Loucy (cell line): ENCODE results near the gene REM1.
"Not testable (repeated sequence)": the region's sequence is repeated elsewhere in the genome, so short reads cannot be mapped to it uniquely, and the experiment has no call there.

Experiments used
- H2AFZ ChIP-seq: fragments of 200-600 bp; sonication (generic); 2 replicates; pipeline ENCODE4 v1.6.0; 2016; ENCODE audit warnings: antibody characterized with exemption, mild to moderate bottlenecking, low read length, moderate library complexity
- H3F3A ChIP-seq: fragments of 200-600 bp; 2 replicates; pipeline ENCODE4 v1.6.0; 2016; ENCODE audit warnings: antibody characterized with exemption, low read depth, mild to moderate bottlenecking
- H3K27me3 ChIP-seq: fragments of 200-600 bp; sonication (generic); 2 replicates; pipeline ENCODE4 v1.6.1; 2014; ENCODE audit warnings: low read length, mild to moderate bottlenecking; ENCODE audit not compliant: insufficient read depth, poor library complexity, severe bottlenecking
- H3K36me3 ChIP-seq: fragments of 200-600 bp; sonication (generic); 2 replicates; pipeline ENCODE4 v1.6.1; 2016; ENCODE audit warnings: low read length; ENCODE audit not compliant: insufficient read depth
- H3K4me1 ChIP-seq: fragments of 200-600 bp; sonication (generic); 2 replicates; pipeline ENCODE4 v1.5.1; 2014; ENCODE audit warnings: low read length, mild to moderate bottlenecking; ENCODE audit not compliant: insufficient read depth, poor library complexity, severe bottlenecking
- H3K4me2 ChIP-seq: fragments of 200-600 bp; sonication (generic); 2 replicates; pipeline ENCODE4 v1.6.0; 2014; ENCODE audit warnings: antibody characterized with exemption, low read length, low read depth, mild to moderate bottlenecking; ENCODE audit not compliant: poor library complexity, severe bottlenecking
- H3K4me3 ChIP-seq: fragments of 200-600 bp; sonication (generic); 2 replicates; pipeline ENCODE4 v1.5.1; 2014; ENCODE audit warnings: low read length, mild to moderate bottlenecking, mixed read lengths; ENCODE audit not compliant: poor library complexity, severe bottlenecking
- H3K79me2 ChIP-seq: fragments of 200-600 bp; sonication (generic); 2 replicates; pipeline ENCODE4 v1.6.1; 2014; ENCODE audit warnings: low read length; ENCODE audit not compliant: insufficient read depth
- H3K9ac ChIP-seq: fragments of 200-600 bp; sonication (generic); 2 replicates; pipeline ENCODE4 v1.6.0; 2014; ENCODE audit warnings: mild to moderate bottlenecking, low read depth, low read length, moderate library complexity; ENCODE audit not compliant: poor library complexity, severe bottlenecking
- H3K9me2 ChIP-seq: fragments of 200-600 bp; sonication (generic); replicated peaks from 2 replicates; pipeline ENCODE4 v1.6.1; 2016; ENCODE audit warnings: low read depth, low read length, mixed read lengths
- H3K9me3 ChIP-seq: fragments of 200-600 bp; sonication (generic); 2 replicates; pipeline ENCODE4 v1.6.1; 2014; ENCODE audit warnings: mild to moderate bottlenecking, antibody characterized with exemption, low read length, low read depth; ENCODE audit not compliant: insufficient read depth
- H4K20me1 ChIP-seq: fragments of 200-600 bp; sonication (generic); 2 replicates; pipeline ENCODE4 v1.6.0; 2014; ENCODE audit warnings: antibody characterized with exemption, low read length, mild to moderate bottlenecking; ENCODE audit not compliant: insufficient read depth, poor library complexity, severe bottlenecking
- CTCF ChIP-seq: fragments of 200-600 bp; sonication (generic); conservative IDR thresholded peaks from 2 replicates; pipeline ENCODE4 v1.5.1; 2014; ENCODE audit warnings: mild to moderate bottlenecking, antibody characterized with exemption, low read length
- EZH2phosphoT487 ChIP-seq: fragments of 200-600 bp; IDR thresholded peaks from 2 replicates; pipeline ENCODE4 v1.6.1; 2018; ENCODE audit warnings: antibody characterized with exemption, mild to moderate bottlenecking, moderate library complexity, borderline replicate concordance

The REM1 gene

GRCh38 chr20:31449511-31450414 lies 25.3 kb upstream of the REM1 start:
- H4K20me1 ChIP-seq: no peaks in the 10 kb centered on the region
- H3K4me2 ChIP-seq: no peak overlapping the region
- no peak overlapping the region for H3K4me3 ChIP-seq
- H3F3A ChIP-seq: no peaks in the 10 kb centered on the region
- no peaks in the 10 kb centered on the region for H3K79me2 ChIP-seq
- no peak for TF ChIP-seq EZH2phosphoT487
- no peak for TF ChIP-seq CTCF
- no peak overlapping the region for H3K9ac ChIP-seq
- H2AFZ ChIP-seq: no peak overlapping the region
- H3K9me3 ChIP-seq: no peaks in the 10 kb centered on the region
- H3K36me3 ChIP-seq: no peaks in the 10 kb centered on the region
- H3K27me3 ChIP-seq: no peaks in the 10 kb centered on the region
- no peaks in the 10 kb centered on the region for H3K4me1 ChIP-seq
- H3K9me2 ChIP-seq: no peaks in the 10 kb centered on the region

- TF ChIP-seq EZH2phosphoT487: no peak
- no peak for TF ChIP-seq CTCF
- H3K79me2 ChIP-seq: no peaks in the 10 kb centered on the region
- no peaks in the 10 kb centered on the region for H3F3A ChIP-seq
- no peak overlapping the region for H3K4me2 ChIP-seq
- no peaks in the 10 kb centered on the region for H3K9me3 ChIP-seq
- no peaks in the 10 kb centered on the region for H3K4me1 ChIP-seq
- no peak overlapping the region for H3K9ac ChIP-seq
- H3K9me2 ChIP-seq: no peaks in the 10 kb centered on the region
- H3K4me3 ChIP-seq: no peak overlapping the region
- no peaks in the 10 kb centered on the region for H3K36me3 ChIP-seq
- no peak overlapping the region for H2AFZ ChIP-seq
- H4K20me1 ChIP-seq: no peaks in the 10 kb centered on the region
- no peaks in the 10 kb centered on the region for H3K27me3 ChIP-seq
Observed at GRCh38 chr20:31452575-31452974, 22.5 kb upstream of the REM1 start.

- H3K4me3 ChIP-seq: no peak overlapping the region
- no peaks in the 10 kb centered on the region for H3K36me3 ChIP-seq
- H2AFZ ChIP-seq: no peak overlapping the region
- no peaks in the 10 kb centered on the region for H3K9me2 ChIP-seq
- TF ChIP-seq EZH2phosphoT487 (no peak), CTCF (no peak)
- no peaks in the 10 kb centered on the region for H4K20me1 ChIP-seq
- no peaks in the 10 kb centered on the region for H3K9me3 ChIP-seq
- H3K79me2 ChIP-seq: no peaks in the 10 kb centered on the region
- H3K27me3 ChIP-seq: no peaks in the 10 kb centered on the region
- H3F3A ChIP-seq: no peaks in the 10 kb centered on the region
- no peaks in the 10 kb centered on the region for H3K4me1 ChIP-seq
- no peak overlapping the region for H3K9ac ChIP-seq
- no peak overlapping the region for H3K4me2 ChIP-seq
Observed at GRCh38 chr20:31454361-31454760, 20.7 kb upstream of the REM1 start.

GRCh38 chr20:31470946-31471345 lies 4.1 kb upstream of the REM1 start:
- not testable (repeated sequence) for H3K9ac ChIP-seq, H3K4me1 ChIP-seq, H3K36me3 ChIP-seq, H3K4me3 ChIP-seq, H2AFZ ChIP-seq, H3K9me2 ChIP-seq, H4K20me1 ChIP-seq, H3K27me3 ChIP-seq, H3K79me2 ChIP-seq, H3K9me3 ChIP-seq, H3F3A ChIP-seq, H3K4me2 ChIP-seq
